HT1080 (cell line): ENCODE data around the gene TTC39A. TPM values are rescaled to one million over a fixed set of nuclear protein-coding genes. Genes with fewer than 3 reads are reported as not detected.

Experiments
- DNase-seq: peaks from one replicate; pipeline ENCODE4 v3.0.0-alpha.2; 2015; ENCODE audit warnings: low read depth
- polyA plus RNA-seq, 2 experiments: library from polyadenylated mRNA; depleted of rRNA; stranded (reverse); fragments of >200 nt; gene quantifications; 2 replicates each; pipeline ENCODE4 v1.2.3, GENCODE V29; 2015
- total RNA-seq: library from RNA; depleted of rRNA; stranded (reverse); fragments of >200 nt; shearing (Covaris generic); gene quantifications from 2 replicates; pipeline ENCODE4 v1.2.3, GENCODE V29; 2014; rRNA removed

TTC39A gene
- total RNA-seq: not detected in 2 replicates
- polyA plus RNA-seq (2015; cell fraction: cytosol; rRNA removed): 0.20 and 0.21 TPM in 2 replicates
- polyA plus RNA-seq (2015; cell fraction: nucleus; rRNA removed): 0.05 and 0.16 TPM in 2 replicates

- no peak for DNase-seq
Measured at GRCh38 chr1:51330331-51331201, at the start of gene TTC39A. Gene TTC39A, minus strand, starts transcription at chr1:51330562. Its CDS starts 85 bp downstream, at chr1:51330477.

GRCh38 chr1:51378871-51379270 is 48.5 kb upstream of the TTC39A start:
- DNase-seq: peak; percentile 52

GRCh38 chr1:51373898-51374297 is 43.5 kb upstream of the TTC39A start:
- DNase-seq: no peak

GRCh38 chr1:51372561-51372960 is 42.2 kb upstream of the TTC39A start:
- no peak for DNase-seq

GRCh38 chr1:51369171-51369570 is 38.8 kb upstream of the TTC39A start:
- no peak for DNase-seq

- DNase-seq: no peak
Measured at GRCh38 chr1:51365774-51366173, 35.4 kb upstream of the TTC39A start.

- no peak for DNase-seq
Measured at GRCh38 chr1:51359879-51360278, 29.5 kb upstream of the TTC39A start.

- no peak for DNase-seq
Measured at GRCh38 chr1:51355382-51355781, 25.0 kb upstream of the TTC39A start.

GRCh38 chr1:51354416-51354815 is 24.1 kb upstream of the TTC39A start:
- no peak for DNase-seq

GRCh38 chr1:51351907-51352306 is 21.5 kb upstream of the TTC39A start:
- DNase-seq: no peak

- DNase-seq: no peak
Measured at GRCh38 chr1:51349862-51350261, 19.5 kb upstream of the TTC39A start.

GRCh38 chr1:51348147-51348527 is 17.8 kb upstream of the TTC39A start:
- no peak for DNase-seq

GRCh38 chr1:51347398-51348146 is 17.2 kb upstream of the TTC39A start:
- no peak for DNase-seq

GRCh38 chr1:51346086-51346942 is 16.0 kb upstream of the TTC39A start:
- DNase-seq: no peak

- DNase-seq: no peak
Measured at GRCh38 chr1:51345300-51345687, 14.9 kb upstream of the TTC39A start.

GRCh38 chr1:51344602-51345299 is 14.4 kb upstream of the TTC39A start:
- no peak for DNase-seq

- no peak for DNase-seq
Measured at GRCh38 chr1:51344276-51344601, 13.9 kb upstream of the TTC39A start.

- DNase-seq: no peak
Measured at GRCh38 chr1:51343624-51344023, 13.3 kb upstream of the TTC39A start.

- DNase-seq: no peak
Measured at GRCh38 chr1:51342591-51343206, 12.3 kb upstream of the TTC39A start.

GRCh38 chr1:51341876-51342496 is 11.6 kb upstream of the TTC39A start:
- peak; percentile 13 for DNase-seq
